KMS-11 (cell line): ENCODE data around the gene EVA1C.

Experiments
- H2AFZ ChIP-seq: fragments of 200-600 bp; sonication (generic); 2 replicates; pipeline ENCODE4 v1.6.1; 2016; ENCODE audit warnings: antibody characterized with exemption, mixed run types, low read depth
- H3K27ac ChIP-seq: fragments of 200-600 bp; sonication (generic); 2 replicates; pipeline ENCODE4 v1.6.1; 2016; ENCODE audit warnings: mild to moderate bottlenecking, mixed run types
- H3K27me3 ChIP-seq: fragments of 200-600 bp; sonication (generic); 2 replicates; pipeline ENCODE4 v1.6.1; 2017; ENCODE audit warnings: mild to moderate bottlenecking, low read depth, mixed run types, moderate library complexity; ENCODE audit not compliant: insufficient read depth
- H3K36me3 ChIP-seq: fragments of 200-600 bp; sonication (generic); 2 replicates; pipeline ENCODE4 v1.6.1; 2017; ENCODE audit warnings: mild to moderate bottlenecking, mixed run types; ENCODE audit not compliant: insufficient read depth
- H3K4me1 ChIP-seq: fragments of 200-600 bp; sonication (generic); 2 replicates; pipeline ENCODE4 v1.6.1; 2016; ENCODE audit warnings: mild to moderate bottlenecking, low read depth, mixed run types; ENCODE audit not compliant: poor library complexity, severe bottlenecking
- H3K4me2 ChIP-seq: fragments of 200-600 bp; sonication (generic); 2 replicates; pipeline ENCODE4 v1.7.0; 2016; ENCODE audit warnings: mild to moderate bottlenecking, mixed run types
- H3K4me3 ChIP-seq: fragments of 200-600 bp; sonication (generic); IDR thresholded peaks from 2 replicates; pipeline ENCODE4 v1.6.1; 2017; ENCODE audit warnings: low read depth, low read length, mixed read lengths; ENCODE audit not compliant: insufficient read depth
- H3K79me2 ChIP-seq: fragments of 200-600 bp; sonication (generic); 2 replicates; pipeline ENCODE4 v1.6.1; 2016; ENCODE audit warnings: low read depth, mixed run types; ENCODE audit not compliant: insufficient read depth
- H3K9ac ChIP-seq: fragments of 200-600 bp; sonication (generic); 2 replicates; pipeline ENCODE4 v1.6.1; 2016; ENCODE audit warnings: mild to moderate bottlenecking, mixed run types
- H4K20me1 ChIP-seq: fragments of 200-600 bp; sonication (generic); 2 replicates; pipeline ENCODE4 v1.6.1; 2016; ENCODE audit warnings: mild to moderate bottlenecking, mixed run types; ENCODE audit not compliant: insufficient read depth
- TF ChIP-seq, protein P1 (sequence below): fragments of 200-600 bp; sonication (generic); conservative IDR thresholded peaks from 2 replicates; pipeline ENCODE4 v1.6.1; 2017; ENCODE audit warnings: low read depth, mild to moderate bottlenecking, antibody characterized with exemption, low read length, moderate library complexity, mixed read lengths

EVA1C gene

DNA sequence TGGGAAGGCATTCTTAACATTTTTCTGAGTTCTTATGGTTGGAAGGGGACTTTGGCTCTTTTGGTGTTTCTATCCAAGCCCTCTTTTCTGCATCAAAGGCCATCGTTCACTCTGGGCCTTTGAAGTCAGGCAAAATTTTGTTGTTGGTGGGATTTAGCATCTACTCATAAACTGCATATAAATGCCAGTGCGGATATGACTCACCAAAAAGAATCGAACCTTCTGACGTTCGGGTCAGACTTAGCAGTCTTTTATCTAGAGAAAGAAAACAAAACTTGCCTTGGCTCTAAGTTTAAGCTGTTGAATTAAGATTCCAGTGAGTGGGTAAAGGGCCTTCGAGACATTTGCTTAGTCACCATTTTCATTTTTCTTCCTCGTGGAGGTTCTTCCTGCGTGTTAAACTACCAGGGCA lies 51.4 kb downstream of the EVA1C start:
- no peaks in the 10 kb centered on the region for H4K20me1 ChIP-seq
- H3K27ac ChIP-seq, result no peak overlapping the region
- no peak overlapping the region for H2AFZ ChIP-seq
- no peaks in the 10 kb centered on the region for H3K79me2 ChIP-seq
- no peak overlapping the region for H3K9ac ChIP-seq
- no peak overlapping the region for H3K4me3 ChIP-seq
- TF ChIP-seq, protein P1, sequence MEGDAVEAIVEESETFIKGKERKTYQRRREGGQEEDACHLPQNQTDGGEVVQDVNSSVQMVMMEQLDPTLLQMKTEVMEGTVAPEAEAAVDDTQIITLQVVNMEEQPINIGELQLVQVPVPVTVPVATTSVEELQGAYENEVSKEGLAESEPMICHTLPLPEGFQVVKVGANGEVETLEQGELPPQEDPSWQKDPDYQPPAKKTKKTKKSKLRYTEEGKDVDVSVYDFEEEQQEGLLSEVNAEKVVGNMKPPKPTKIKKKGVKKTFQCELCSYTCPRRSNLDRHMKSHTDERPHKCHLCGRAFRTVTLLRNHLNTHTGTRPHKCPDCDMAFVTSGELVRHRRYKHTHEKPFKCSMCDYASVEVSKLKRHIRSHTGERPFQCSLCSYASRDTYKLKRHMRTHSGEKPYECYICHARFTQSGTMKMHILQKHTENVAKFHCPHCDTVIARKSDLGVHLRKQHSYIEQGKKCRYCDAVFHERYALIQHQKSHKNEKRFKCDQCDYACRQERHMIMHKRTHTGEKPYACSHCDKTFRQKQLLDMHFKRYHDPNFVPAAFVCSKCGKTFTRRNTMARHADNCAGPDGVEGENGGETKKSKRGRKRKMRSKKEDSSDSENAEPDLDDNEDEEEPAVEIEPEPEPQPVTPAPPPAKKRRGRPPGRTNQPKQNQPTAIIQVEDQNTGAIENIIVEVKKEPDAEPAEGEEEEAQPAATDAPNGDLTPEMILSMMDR, result no peak
- no peaks in the 10 kb centered on the region for H3K27me3 ChIP-seq
- no peaks in the 10 kb centered on the region for H3K4me1 ChIP-seq
- no peak overlapping the region for H3K4me2 ChIP-seq
- H3K36me3 ChIP-seq, result no peaks in the 10 kb centered on the region

- no peak overlapping the region for H3K9ac ChIP-seq
- no peak overlapping the region for H3K27ac ChIP-seq
- H3K36me3 ChIP-seq, result no peaks in the 10 kb centered on the region
- no peaks in the 10 kb centered on the region for H4K20me1 ChIP-seq
- H3K4me3 ChIP-seq, result no peak overlapping the region
- TF ChIP-seq, protein P1, result no peak
- H3K27me3 ChIP-seq, result no peaks in the 10 kb centered on the region
- no peaks in the 10 kb centered on the region for H3K79me2 ChIP-seq
- no peak overlapping the region for H3K4me2 ChIP-seq
- H2AFZ ChIP-seq, result no peak overlapping the region
- H3K4me1 ChIP-seq, result no peaks in the 10 kb centered on the region
Measured at GRCh38 chr21:32467291-32467690, 54.8 kb downstream of the EVA1C start.

GRCh38 chr21:32468681-32469111 lies 56.2 kb downstream of the EVA1C start:
- Histone ChIP-seq H2AFZ (no peak overlapping the region), H3K4me3 (no peak overlapping the region), H3K27me3 (no peaks in the 10 kb centered on the region), H3K9ac (no peak overlapping the region), H3K36me3 (no peaks in the 10 kb centered on the region), H3K4me2 (no peak overlapping the region), H3K27ac (no peak overlapping the region), H3K4me1 (no peaks in the 10 kb centered on the region), H3K79me2 (no peaks in the 10 kb centered on the region), H4K20me1 (no peaks in the 10 kb centered on the region)
- TF ChIP-seq, protein P1, result no peak

DNA sequence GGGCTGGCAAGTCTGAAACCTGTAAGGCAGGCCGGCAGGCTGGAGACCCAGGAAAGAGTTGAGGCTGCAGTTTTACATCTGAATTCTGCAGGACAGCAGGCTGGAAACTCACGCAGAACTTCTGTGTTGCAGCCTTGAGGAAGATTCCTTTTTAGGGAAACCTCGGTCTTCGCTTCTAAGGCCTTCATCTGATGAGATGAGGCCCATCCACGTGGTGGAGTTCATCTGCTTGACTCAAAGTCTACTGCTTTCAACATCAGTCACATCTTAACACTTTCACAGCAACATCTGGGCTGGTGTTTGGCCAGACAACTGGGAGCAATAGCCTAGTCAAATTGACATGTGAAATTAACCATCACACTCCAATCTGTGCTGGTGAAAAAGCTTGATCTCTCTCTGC lies 57.1 kb downstream of the EVA1C start:
- TF ChIP-seq, protein P1, result no peak
- Histone ChIP-seq H2AFZ (no peak overlapping the region), H3K4me2 (no peak overlapping the region), H3K4me1 (no peaks in the 10 kb centered on the region), H3K9ac (no peak overlapping the region), H3K27ac (no peak overlapping the region), H3K4me3 (no peak overlapping the region), H3K36me3 (no peaks in the 10 kb centered on the region), H3K79me2 (no peaks in the 10 kb centered on the region), H3K27me3 (no peaks in the 10 kb centered on the region), H4K20me1 (no peaks in the 10 kb centered on the region)
